HG02870 (cell line): Measurements from ENCODE around the gene FSCN2.

Source experiments
- ATAC-seq: cut with Tn5 transposase; IDR thresholded peaks from one replicate; pipeline ENCODE4 v1.9.1; 2021; ENCODE audit warnings: mild to moderate bottlenecking, moderate library complexity; ENCODE audit not compliant: unreplicated experiment

The FSCN2 gene, protein sequence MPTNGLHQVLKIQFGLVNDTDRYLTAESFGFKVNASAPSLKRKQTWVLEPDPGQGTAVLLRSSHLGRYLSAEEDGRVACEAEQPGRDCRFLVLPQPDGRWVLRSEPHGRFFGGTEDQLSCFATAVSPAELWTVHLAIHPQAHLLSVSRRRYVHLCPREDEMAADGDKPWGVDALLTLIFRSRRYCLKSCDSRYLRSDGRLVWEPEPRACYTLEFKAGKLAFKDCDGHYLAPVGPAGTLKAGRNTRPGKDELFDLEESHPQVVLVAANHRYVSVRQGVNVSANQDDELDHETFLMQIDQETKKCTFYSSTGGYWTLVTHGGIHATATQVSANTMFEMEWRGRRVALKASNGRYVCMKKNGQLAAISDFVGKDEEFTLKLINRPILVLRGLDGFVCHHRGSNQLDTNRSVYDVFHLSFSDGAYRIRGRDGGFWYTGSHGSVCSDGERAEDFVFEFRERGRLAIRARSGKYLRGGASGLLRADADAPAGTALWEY

GRCh38 chr17:81527591-81528383 lies at the start of gene FSCN2:
FSCN2 (plus strand) TSS chr17:81528377; CDS start chr17:81528532, 155 bp downstream.
- ATAC-seq: no peak

DNA sequence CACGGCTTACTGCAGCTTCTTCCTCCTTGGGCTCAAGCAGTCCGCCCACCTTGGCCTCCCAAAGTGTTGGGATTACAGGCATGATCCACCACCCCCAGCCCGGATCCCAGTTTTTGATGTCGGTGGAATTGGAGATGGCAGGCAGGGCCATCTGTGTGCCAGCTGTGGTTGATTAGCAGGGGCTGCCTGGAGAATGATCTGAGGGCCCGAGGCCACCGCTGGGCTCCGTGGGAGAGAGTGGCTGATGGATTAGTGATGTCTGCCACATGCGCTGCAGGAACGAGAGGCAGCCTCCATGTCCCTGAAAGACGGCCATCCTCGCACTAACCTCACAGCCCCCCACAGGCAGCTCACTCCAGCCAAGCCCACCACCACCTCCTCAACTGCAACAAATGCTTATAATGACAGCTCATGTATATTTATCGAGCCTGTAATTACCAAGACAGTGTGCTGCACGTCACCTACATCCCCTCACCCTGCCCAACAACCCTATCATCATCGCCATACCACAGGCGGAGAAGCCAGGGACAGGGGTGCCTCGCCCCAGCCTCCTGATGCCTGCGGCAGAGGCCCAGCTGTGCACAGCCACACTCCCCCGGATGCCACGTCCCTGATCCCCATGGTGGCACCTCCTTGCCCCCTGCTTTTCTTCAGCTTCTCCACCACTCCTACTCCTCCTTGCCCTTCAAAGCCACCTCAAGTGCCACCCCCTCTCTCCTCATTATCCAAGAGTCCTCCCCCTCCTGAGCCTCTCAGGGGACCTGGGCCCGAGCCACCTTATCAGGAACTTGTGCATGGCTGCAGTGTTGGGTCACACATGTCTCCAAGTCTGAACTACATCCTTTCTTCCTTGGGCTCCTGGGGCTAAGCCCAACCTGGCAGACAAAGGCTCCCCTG lies 48.8 kb upstream of the FSCN2 start:
- ATAC-seq: no peak

DNA sequence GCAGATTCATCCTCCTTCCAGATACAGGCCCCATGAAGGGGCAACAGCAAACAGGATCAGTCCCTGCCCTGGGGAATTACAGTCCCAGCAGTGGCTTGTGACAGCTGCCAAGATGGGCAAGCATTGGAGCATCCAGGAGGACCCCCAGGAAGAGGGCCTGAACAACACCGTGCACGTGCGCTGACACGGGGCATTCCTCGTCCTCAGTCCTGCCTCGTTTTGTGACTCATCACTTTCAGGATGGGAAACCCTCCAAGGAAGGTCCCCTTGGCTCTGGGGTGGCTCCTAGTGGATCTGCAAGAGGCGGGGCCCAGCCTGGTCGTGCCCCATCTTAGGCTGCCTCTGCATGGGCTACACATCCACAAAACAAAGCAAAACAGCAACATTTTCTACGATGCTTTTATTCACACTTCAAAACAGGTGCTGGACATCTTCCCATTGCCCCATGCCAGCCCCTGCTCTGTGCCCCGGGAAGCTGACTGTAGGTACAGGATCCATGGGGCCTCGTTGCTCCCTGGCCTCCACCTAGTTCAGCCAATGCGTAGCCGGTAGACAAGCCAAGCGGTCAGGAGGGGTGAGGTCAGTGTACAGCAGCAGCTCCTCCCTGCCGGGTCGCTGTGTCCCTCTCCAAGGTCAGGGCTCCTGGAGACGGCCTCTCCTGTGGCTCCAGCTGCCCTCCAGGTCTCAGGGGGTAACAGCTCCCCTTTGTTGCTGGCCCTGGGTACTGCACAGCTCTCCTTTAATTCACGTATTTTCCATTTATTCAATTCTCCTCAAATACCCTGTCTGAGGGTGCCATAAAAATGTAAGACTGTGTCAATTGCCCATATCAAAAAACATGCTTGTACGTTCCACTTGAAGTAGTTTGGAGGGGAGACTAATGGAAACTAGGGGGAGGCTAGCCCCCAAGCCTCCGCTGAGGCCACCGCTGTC lies 47.8 kb upstream of the FSCN2 start:
- ATAC-seq: no peak

DNA sequence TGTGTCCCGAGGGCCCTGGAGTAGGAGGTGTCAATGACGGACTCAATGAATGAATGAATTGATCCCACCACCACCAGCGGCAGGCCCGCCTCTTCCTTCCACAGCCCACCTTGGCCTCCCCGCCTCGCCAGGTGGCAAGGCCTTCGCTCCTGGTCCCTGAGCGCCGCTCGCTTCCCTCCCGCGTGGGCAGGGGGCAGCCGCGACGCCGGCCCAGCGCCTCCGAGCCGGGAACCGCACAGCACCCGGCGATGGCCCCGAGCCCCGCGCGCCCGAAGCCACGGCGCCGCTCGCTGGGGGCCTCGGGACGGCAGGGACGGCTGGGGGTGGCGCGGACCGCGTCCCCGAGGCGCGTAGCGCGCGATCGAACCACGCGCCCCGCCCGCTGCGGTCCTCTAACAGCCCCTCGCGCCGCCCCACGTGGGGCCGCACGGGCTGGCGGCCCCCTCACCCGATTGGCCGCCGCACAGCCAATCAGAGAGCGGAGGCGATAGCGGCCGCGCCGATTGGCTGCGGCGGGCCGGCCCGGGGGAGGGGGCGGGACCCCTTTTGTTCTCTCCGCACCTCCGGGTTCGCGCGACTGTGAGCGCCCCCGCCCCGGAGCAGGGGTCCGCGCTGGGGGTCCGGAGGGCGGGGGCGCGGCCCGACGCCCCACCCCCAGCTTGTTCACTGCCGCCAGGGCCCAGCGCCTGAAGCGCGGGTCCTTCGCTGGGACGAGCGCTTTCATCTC lies 46.9 kb upstream of the FSCN2 start:
- ATAC-seq: no peak

DNA sequence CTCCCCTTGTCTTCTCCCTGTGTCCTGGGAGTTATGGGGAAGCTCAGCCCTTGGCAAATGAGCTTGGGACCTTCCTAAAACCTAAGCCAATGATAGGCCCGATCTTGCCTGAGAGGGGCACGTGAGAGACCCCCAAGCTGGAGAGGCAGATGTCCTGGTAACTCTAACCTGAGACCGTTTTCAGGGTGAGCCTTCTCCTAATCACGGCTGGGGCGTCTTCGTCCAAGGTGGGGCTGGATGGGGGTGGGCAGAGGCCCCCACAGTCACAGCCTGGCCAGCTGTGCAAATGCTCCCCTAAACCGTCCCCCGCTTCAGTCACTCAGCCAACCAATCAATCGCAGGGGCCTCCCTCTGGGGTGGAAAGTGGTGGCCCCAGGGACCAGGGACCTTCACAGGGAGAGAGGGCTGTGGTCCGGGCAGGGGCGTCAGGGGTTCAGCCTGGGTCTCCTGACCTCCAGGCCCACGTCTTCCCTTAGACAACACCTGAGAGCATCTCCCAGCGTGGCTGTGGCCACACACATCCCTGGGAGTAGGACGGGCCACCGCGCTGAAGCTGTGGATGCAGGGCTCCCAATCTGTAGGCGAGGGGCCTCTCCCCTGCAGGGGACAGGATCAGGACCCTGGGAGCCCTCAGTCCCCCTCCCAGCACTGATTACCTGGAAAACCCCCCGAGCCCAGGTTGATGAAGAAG lies 46.2 kb upstream of the FSCN2 start:
- ATAC-seq: no peak

- ATAC-seq: no peak
Observed at GRCh38 chr17:81482673-81483072, 45.5 kb upstream of the FSCN2 start.

GRCh38 chr17:81483085-81483861 lies 44.9 kb upstream of the FSCN2 start:
- ATAC-seq: no peak

DNA sequence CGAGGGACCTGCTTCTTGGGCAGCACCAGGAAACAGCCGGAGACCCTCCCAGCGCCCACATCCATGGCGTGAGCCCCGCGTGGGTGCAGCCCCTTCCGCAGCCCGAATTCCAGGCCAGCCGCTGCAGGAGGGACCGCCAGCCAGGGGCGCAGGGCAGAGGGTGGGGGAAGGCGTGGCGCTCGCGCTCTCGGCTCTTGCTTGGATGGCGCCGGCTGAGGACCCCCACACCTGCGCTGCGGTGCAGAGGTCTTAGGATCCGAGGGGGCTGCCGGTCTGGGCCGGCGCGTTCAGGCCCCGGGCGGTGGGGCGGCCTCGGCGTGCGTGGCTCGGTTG lies 44.3 kb upstream of the FSCN2 start:
- ATAC-seq: no peak

DNA sequence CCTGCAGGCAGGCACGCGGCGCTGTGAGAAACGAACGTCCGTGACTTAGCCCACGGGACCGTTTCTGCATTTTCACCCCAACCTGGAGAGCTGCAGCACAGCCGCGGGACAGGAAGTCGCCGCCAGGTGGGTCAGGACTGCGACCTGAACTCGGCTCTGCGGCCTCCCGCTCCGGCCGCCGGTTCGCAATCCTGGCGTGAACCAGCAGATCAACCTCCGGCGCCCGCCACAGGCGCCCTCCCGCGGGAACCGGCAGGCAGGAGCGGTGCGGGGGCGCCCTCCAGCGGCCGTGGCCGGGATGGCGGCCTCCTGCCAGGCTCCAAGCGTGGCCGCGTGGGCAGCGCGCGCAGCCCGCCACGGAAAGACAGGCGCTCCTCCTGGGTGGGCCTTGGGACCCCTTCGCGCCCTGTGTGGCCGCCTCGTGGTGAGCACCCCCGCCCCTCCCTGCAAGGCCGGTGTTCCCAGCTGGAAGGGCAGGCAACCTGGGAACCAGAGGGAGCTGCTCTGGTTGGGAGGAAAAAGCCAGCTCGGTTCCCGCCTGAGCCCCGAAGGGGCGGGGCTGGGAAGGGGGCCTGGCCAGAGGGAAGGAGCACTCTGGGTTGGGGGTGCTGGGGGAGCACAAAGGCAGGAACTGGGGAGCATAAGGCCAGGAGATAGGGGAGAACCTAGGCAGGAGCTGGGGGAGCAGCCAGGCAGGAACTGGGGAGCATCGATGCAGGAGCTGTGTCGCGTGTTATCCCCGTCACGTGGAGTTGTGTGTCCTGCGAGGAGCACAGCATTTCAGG lies 43.8 kb upstream of the FSCN2 start:
- ATAC-seq: peak; percentile 60

GRCh38 chr17:81486199-81486810 lies 41.9 kb upstream of the FSCN2 start:
- no peak for ATAC-seq

DNA sequence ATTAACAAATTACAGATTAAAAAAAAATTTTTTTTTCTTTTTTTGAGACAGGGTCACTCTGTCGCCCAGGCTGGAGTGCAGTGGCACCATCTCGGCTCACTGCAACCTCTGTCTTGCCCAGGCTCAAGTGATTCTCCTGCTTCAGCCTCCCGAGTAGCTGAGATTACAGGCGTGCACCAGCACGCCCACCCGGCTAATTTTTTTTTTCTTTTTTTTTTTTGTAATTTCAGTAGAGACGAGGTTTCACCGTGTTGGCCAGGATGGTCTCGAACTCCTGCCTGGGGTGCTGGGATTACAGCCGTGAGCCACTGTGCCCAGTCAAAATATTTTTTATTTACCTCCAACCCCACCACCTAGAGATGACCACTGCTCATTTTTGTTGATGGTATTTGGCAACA lies 41.1 kb upstream of the FSCN2 start:
- ATAC-seq: no peak

GRCh38 chr17:81487487-81488275 lies 40.5 kb upstream of the FSCN2 start:
- no peak for ATAC-seq

- ATAC-seq: no peak
Observed at GRCh38 chr17:81488276-81488860, 39.8 kb upstream of the FSCN2 start.

DNA sequence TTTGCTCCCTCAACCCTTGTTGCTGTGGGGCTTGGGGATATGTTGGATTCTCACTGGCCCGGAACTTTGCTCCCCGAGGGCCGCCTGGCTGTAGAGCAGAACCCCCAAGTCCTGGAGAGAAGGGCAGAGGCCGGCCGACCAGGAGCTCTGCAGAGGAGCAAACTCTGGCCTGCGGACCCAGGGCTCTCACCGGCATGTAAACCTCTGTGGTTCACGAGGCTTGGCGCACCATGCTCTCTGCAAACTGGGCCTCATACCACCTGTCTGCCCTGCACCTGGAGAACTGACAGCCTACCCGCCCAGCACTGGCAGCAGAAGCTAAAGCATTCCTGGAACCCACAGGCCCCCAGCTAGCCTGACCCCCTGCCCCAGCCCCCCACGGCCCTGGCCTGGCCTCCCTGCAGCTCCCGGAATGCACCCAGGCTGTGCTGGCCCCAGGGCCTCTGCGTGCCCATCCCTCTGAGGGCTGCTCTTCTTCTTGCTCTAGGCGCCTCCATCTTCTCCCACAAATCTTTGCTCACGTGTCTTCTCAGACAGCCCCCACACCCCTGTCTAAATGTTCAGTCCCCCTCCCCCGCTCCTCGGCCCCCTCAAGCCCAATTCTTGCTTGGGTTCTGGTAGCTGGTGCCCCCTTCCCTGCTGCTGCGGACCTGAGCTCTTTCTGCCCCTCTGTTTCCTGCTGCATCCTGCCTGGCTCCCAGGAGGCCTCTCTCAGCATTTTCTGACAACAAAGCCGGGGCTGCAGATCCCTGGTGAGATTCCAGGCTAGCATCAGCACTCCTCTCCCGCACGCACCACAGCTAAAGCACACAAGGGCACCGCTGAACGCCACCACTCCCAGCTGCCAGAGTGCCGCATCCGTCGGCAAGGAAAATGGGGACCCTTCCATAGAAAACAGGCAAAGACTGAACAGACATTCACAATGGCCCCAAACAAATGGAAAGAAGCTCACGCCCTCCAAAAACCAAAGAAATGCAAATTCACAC lies 38.9 kb upstream of the FSCN2 start:
- no peak for ATAC-seq
